Measurements from ENCODE around the gene HFE.

Gene HFE

GRCh38 chr6:26086211-26086610 lies 1.0 kb upstream of the HFE start:
- H3K9me2 ChIP-seq (replicated peaks; ENCODE audit: insufficient read depth, low read length), result no peaks in the 10 kb centered on the region
- no peaks in the 10 kb centered on the region for H3K9me3 ChIP-seq (replicated peaks; ENCODE audit: insufficient read depth, low read length)
- no peak overlapping the region for H3K9ac ChIP-seq (ENCODE audit: low read length)
- H3F3A ChIP-seq (ENCODE audit: insufficient read depth, low read length), result no peaks in the 10 kb centered on the region
- TF ChIP-seq EZH2 (optimal IDR thresholded peaks at IDR 0.05; ENCODE audit: low read depth, low read length), result no peak
- TF ChIP-seq, protein P1, sequence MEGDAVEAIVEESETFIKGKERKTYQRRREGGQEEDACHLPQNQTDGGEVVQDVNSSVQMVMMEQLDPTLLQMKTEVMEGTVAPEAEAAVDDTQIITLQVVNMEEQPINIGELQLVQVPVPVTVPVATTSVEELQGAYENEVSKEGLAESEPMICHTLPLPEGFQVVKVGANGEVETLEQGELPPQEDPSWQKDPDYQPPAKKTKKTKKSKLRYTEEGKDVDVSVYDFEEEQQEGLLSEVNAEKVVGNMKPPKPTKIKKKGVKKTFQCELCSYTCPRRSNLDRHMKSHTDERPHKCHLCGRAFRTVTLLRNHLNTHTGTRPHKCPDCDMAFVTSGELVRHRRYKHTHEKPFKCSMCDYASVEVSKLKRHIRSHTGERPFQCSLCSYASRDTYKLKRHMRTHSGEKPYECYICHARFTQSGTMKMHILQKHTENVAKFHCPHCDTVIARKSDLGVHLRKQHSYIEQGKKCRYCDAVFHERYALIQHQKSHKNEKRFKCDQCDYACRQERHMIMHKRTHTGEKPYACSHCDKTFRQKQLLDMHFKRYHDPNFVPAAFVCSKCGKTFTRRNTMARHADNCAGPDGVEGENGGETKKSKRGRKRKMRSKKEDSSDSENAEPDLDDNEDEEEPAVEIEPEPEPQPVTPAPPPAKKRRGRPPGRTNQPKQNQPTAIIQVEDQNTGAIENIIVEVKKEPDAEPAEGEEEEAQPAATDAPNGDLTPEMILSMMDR (IDR thresholded peaks at IDR 0.05; ENCODE audit: low read length), result no peak
- no peak for TF ChIP-seq EZH2phosphoT487 (IDR thresholded peaks at IDR 0.05; ENCODE audit: low read length)
- no peaks in the 10 kb centered on the region for H3K27me3 ChIP-seq (replicated peaks; ENCODE audit: insufficient read depth, low read length)
- H3K4me2 ChIP-seq (ENCODE audit: low read depth, low read length), result no peak overlapping the region
- no peak for DNase-seq
- no peaks in the 10 kb centered on the region for H3K79me2 ChIP-seq (ENCODE audit: low read length)
- H2AFZ ChIP-seq (ENCODE audit: low read length), result no peak overlapping the region
- H3K36me3 ChIP-seq (replicated peaks; ENCODE audit: insufficient read depth, low read length), result no peaks in the 10 kb centered on the region
- no peaks in the 10 kb centered on the region for H3K4me1 ChIP-seq (ENCODE audit: low read length)
- no peak overlapping the region for H3K4me3 ChIP-seq (ENCODE audit: low read length)
- no peaks in the 10 kb centered on the region for H4K20me1 ChIP-seq (ENCODE audit: insufficient read depth, low read length)
- H3K27ac ChIP-seq (ENCODE audit: low read length), result no peak overlapping the region

GRCh38 chr6:26088344-26088743 lies 1.1 kb downstream of the HFE start:
- no peak overlapping the region for H3K9ac ChIP-seq (ENCODE audit: low read length)
- H3K36me3 ChIP-seq (replicated peaks; ENCODE audit: insufficient read depth, low read length), result no peaks in the 10 kb centered on the region
- no peaks in the 10 kb centered on the region for H3K79me2 ChIP-seq (ENCODE audit: low read length)
- no peaks in the 10 kb centered on the region for H3K27me3 ChIP-seq (replicated peaks; ENCODE audit: insufficient read depth, low read length)
- no peak for TF ChIP-seq EZH2 (optimal IDR thresholded peaks at IDR 0.05; ENCODE audit: low read depth, low read length)
- TF ChIP-seq, protein P1 (IDR thresholded peaks at IDR 0.05; ENCODE audit: low read length), result no peak
- peaks cover 6% of the 10 kb centered on the region; the same call in 1 of the 2 replicates for H3K4me1 ChIP-seq (ENCODE audit: low read length)
- DNase-seq, result no peak
- no peaks in the 10 kb centered on the region for H3F3A ChIP-seq (ENCODE audit: insufficient read depth, low read length)
- no peak overlapping the region for H3K4me3 ChIP-seq (ENCODE audit: low read length)
- no peaks in the 10 kb centered on the region for H3K9me2 ChIP-seq (replicated peaks; ENCODE audit: insufficient read depth, low read length)
- no peak overlapping the region for H3K27ac ChIP-seq (ENCODE audit: low read length)
- no peak overlapping the region for H3K4me2 ChIP-seq (ENCODE audit: low read depth, low read length)
- no peaks in the 10 kb centered on the region for H3K9me3 ChIP-seq (replicated peaks; ENCODE audit: insufficient read depth, low read length)
- H4K20me1 ChIP-seq (ENCODE audit: insufficient read depth, low read length), result no peaks in the 10 kb centered on the region
- H2AFZ ChIP-seq (ENCODE audit: low read length), result no peak overlapping the region

- H3K4me1 ChIP-seq (ENCODE audit: low read length), result peaks cover 6% of the 10 kb centered on the region; the same call in 1 of the 2 replicates
- H3K9me2 ChIP-seq (replicated peaks; ENCODE audit: insufficient read depth, low read length), result no peaks in the 10 kb centered on the region
- no peaks in the 10 kb centered on the region for H3K36me3 ChIP-seq (replicated peaks; ENCODE audit: insufficient read depth, low read length)
- no peak overlapping the region for H3K9ac ChIP-seq (ENCODE audit: low read length)
- H3K4me3 ChIP-seq (ENCODE audit: low read length), result no peak overlapping the region
- no peaks in the 10 kb centered on the region for H3F3A ChIP-seq (ENCODE audit: insufficient read depth, low read length)
- no peak overlapping the region for H3K27ac ChIP-seq (ENCODE audit: low read length)
- H3K79me2 ChIP-seq (ENCODE audit: low read length), result no peaks in the 10 kb centered on the region
- no peaks in the 10 kb centered on the region for H3K27me3 ChIP-seq (replicated peaks; ENCODE audit: insufficient read depth, low read length)
- TF ChIP-seq EZH2phosphoT487 (IDR thresholded peaks at IDR 0.05; ENCODE audit: low read length), result no peak
- TF ChIP-seq, protein P1 (IDR thresholded peaks at IDR 0.05; ENCODE audit: low read length), result no peak
- TF ChIP-seq EZH2 (optimal IDR thresholded peaks at IDR 0.05; ENCODE audit: low read depth, low read length), result no peak
- no peak overlapping the region for H3K4me2 ChIP-seq (ENCODE audit: low read depth, low read length)
- no peaks in the 10 kb centered on the region for H3K9me3 ChIP-seq (replicated peaks; ENCODE audit: insufficient read depth, low read length)
- H2AFZ ChIP-seq (ENCODE audit: low read length), result no peak overlapping the region
- H4K20me1 ChIP-seq (ENCODE audit: insufficient read depth, low read length), result no peaks in the 10 kb centered on the region
- DNase-seq, result no peak
Observed at GRCh38 chr6:26089272-26089671, 2.0 kb downstream of the HFE start.
